GM18507 (cell line): Measurements from ENCODE around the gene SLC9A7.

Source experiments
- DNase-seq: peaks from one replicate; pipeline ENCODE4 v3.0.0; 2011; ENCODE audit warnings: low read depth; ENCODE audit not compliant: insufficient read length; ENCODE audit errors: extremely low spot score
- FAIRE-seq: peaks from 2 replicates; lab custom pipeline; 2011; peaks lifted over from hg19 to GRCh38; lab: Jason Lieb, UNC

The SLC9A7 gene

DNA sequence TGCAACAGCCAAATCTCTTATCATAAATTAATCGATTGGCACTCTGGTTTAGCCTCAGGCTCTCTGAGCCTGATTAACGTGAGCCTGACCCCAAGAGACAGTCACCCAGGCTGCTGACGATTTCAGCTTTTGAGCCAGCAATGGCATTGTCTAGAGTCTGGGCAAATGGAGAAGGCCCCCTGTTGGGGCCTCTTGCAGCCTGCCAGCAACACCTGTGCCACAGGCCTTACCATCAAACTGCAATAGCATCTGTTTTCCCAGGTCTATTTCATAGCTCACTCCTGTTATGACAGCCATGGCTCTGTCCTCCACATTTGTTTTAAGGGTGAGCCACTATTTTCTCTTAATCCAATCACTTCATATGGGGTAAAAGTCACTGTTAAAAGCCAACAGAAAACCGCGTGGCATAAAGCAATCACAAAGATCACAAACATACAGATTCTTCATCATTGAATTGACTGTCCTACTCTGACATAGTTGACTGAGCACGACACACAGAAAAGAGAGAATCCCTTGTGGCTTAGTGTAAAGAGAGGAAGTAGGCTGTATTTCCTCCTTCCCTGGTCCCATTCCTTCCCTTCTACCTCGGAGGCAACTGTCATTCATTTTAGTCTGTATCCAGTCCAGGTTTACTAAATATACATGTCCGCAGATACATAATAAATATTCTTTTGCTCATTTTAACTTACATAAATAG lies 47.8 kb downstream of the SLC9A7 start:
- peak; percentile 89 for FAIRE-seq
- no peak for DNase-seq

DNA sequence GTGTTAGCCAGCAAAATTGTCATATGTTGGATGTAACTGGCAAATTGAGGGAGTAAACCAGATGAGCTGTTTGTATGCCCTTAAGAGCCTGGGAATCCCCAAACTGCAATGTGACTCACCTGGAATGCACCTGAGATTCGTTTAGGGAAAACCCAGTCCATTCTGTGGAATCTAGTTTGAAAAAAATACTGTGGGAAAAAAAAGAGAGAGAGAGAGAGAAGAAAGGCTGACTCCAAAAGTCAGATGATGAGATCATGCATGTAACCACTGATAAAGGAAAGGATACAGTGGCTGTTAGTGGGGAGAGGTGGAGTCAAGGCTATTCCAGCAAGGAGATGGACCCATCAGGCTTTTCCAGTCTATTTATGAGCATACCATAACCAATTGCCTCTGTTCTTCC lies 48.5 kb downstream of the SLC9A7 start:
- FAIRE-seq (peak; percentile 77), DNase-seq (no peak)

DNA sequence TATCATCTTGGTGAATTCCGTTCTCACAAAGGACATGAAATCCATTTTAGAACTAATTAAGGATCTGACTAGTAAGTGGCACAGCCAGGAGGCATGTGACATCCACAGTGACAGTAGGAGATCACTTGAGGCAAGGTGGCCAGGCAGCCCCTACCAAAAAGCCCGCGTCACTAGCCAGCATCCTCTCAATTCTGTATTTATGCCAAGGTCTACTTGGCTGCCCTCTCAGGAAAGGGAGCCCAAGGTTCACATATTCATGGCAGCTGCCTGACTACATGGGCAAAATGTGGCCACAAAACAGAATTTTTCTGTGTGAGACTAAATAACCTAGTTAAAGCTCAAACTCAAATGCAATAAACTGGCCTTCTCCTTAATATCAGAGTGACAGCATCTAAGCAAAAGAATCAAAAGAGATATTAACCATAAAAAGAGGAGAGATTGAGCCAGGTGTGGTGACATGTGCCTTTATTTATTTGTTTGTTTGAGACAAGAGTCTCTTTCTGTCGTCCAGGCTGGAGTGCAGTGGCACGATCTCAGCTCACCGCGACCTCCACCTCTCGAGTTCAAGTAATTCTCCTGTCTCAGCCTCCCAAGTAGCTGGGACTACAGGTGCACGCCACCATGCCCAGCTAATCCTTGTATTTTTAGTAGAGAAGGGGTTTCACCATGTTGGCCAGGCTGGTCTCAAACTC lies 51.5 kb downstream of the SLC9A7 start:
- FAIRE-seq (no peak), DNase-seq (no peak)

DNA sequence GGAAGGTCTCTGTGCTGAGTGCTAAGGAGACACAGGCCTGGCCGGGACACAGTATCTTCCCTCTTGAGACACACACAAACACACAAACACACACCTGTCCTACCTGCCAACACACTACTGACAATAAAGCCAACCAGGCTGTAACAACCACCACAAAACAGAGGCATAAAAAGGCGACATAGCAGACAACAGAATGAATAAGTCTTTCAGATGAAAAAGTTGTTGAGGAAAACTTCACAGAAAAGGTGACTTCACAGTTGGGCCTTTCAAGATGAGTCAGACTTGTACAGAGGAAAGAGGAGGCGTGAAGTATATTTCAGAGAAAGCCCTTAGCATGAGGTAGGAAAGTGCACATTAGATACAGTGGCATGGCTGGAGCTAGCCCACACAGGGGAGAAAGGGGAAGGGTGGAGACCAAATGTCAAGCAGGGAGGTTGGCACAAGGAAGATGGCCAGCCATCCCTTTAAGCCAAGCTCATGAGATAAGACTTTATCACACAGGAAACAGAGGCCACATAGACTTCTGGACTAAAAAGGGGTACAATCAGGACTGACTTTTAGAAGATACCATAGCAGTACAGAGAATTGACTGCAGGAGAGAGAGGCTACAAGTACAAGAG lies 54.0 kb downstream of the SLC9A7 start:
- DNase-seq (peak; percentile 26), FAIRE-seq (peak; percentile 99)

DNA sequence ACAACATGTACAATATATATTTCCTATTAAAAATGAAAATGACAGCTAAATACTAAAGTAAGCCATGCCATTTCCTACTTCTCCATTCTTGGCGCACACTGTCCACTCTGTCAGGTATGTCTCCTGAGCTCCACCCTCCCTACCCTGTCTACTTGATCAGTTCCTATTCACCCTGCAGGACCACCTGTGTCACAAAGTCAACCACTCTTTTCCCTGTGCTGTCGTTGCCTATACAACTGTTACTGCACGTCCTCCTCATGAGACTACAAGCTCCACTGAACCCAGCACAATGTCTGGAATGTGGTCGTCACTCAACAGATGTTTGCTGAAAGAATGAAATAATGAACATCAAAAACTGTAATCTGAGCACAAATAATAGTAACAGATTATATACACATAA lies 54.9 kb downstream of the SLC9A7 start:
- peak; percentile 90 for FAIRE-seq

DNA sequence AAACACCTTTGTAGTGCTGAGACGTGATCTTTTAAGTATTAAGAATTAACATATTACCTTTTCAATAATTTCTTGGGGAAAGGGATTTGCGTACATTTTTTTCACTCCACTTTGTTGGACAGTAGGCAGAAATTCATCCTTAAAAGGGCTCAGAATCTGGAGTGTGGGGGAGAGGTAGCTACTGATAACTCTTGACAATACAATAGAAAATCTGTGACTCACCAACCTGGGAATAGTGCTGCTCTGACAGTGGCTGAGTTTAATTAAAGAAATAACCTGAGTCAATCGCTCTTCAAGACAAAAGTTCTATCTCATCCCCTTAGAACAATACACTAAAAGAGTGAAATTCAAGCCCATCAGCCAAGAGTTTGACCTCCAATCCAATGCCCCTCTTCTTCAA lies 60.2 kb downstream of the SLC9A7 start:
- DNase-seq (no peak), FAIRE-seq (no peak)

More for the DNA sequence above, 54.9 kb downstream of the SLC9A7 start:
- DNase-seq = no peak

DNA sequence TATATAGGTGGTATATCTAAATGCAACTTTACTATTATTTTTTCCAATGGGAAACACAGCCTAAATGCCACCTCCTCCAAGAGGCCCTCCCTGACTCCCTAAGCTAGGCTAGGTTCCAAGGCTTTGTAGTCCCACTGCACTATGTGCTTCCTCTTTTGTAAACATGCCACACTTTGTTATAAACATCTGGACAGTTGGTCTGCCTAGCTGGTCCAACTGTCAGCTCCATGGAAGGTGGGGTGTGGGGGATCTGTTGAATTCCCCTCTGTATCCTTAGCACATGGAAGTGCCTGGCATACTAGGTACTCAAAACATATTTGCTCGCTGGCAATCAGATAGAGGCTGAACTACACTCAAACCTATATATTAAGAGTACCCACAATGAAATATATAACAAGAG lies 63.4 kb downstream of the SLC9A7 start:
- no peak for DNase-seq
- FAIRE-seq = no peak

DNA sequence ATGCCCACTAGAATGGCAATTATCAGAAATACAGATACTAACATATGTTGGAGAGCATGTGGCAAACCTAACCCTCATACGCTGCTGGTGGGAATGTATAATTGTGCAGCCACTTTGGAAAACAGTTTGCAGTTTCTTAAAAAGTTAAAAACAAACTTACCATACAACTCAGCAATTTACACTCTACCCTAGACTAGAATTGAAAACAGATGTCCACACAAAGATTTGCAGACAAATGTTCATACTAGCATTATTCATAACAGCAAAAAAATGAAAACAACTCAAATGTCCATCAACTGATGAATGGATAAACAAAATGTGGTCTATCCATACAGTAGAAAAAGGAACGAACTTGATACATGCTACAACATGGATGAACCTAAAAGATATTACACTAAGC lies 64.4 kb downstream of the SLC9A7 start:
- DNase-seq = no peak
- FAIRE-seq = no peak

DNA sequence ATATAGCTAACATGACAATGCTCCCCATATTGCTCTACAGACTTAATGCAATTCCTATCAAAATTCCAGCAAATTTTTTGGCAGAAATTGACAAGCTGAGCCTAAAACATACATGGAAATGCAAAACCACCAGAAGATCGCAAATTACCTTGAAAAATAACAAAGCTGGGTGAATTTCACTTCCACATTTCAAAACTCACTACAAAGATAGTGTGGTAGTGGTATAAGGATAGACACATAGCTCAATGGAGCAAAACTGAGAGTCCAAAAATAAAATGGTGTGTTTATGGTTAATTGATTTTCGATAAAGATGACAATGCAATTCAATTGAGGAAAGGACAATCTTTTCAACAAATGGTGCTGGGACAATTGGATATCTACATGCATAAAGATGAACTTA lies 65.8 kb downstream of the SLC9A7 start:
- DNase-seq (no peak), FAIRE-seq (peak; percentile 94)

DNA sequence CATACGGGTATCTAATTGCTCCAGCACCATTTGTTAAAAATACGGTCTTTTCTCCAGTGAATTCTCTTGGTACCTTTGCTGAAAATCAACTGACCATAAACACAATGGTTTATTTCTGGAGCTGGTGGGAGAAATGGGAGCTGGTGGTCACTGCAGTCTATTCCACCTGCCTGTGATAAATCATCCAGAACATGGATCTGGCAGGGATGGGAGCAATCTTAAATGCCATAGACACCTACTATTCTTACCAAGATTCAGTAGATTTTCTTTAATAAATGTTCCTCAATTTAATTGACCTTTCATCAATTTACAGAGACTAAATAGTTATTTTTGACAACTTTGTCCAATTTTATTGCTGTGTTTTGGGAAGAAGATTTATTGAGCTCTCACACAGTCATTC lies 68.1 kb downstream of the SLC9A7 start:
- FAIRE-seq = peak; percentile 26
- DNase-seq = no peak

DNA sequence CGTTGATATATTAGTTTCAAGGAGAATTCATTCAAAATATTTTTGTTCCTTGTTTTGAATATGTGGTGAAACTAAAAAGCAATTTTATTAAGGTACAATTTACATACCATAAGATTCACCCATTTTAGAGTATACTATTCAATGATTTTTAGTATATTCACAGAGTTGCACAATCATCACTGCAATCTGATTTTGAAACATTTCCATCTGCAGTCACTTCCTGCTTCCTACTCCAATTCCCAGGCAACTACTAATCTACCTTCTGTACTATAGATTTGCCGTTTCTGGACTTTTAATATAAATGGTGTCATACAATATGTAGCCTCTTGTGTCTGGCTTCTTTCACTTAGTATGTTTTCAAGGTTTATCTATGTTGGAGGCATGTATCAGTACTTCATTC lies 71.3 kb downstream of the SLC9A7 start:
- no peak for DNase-seq
- FAIRE-seq = no peak

DNA sequence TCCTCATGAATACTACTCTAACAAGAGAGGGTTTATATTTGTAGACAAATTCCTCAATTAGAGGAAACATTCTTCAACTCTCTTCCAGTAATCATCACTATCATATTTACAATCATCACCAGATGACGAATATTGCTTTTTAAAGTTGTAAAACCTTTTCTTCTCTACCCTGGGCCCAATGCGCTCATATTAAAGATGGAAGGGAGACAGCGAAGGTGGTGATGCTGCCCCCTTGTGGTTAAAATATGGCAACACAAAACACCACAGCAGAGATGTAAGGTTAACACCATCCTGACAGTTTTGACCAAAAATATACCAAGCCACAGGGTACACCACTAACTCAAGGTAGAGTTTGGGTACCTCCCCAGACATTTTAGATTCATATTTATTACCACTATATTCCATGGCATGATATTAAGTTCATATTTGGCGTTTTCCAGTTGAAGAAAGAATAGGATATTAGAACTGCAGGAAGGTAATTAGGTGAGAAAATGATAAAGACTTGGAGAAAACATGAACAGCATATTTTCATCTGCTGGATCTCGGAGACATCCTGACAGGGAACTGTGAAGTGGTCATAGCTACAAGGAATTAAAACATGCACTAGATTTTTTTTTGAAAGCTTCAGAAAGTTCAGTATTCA lies 72.8 kb downstream of the SLC9A7 start:
- peak; percentile 74 for FAIRE-seq
- DNase-seq = no peak

DNA sequence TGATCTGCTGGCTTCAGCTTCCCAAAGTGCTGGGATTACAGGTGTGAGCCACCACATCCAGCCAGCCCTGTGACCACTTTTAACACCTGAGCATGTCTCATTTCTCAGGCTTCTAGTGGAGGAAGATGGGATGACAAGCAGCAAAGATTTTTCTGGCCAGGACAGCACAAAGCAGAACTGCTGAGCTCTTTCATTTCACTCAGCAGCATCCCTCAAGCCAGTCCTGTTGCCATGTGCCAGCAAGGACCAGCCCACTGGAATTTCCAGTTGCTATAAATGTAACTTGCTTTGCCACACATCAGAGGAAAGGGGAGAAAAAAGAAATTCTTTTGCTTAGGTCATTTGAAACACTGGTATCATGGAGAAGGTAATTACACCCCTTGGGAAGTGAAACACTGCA lies 75.9 kb downstream of the SLC9A7 start:
- DNase-seq (no peak), FAIRE-seq (peak; percentile 41)

DNA sequence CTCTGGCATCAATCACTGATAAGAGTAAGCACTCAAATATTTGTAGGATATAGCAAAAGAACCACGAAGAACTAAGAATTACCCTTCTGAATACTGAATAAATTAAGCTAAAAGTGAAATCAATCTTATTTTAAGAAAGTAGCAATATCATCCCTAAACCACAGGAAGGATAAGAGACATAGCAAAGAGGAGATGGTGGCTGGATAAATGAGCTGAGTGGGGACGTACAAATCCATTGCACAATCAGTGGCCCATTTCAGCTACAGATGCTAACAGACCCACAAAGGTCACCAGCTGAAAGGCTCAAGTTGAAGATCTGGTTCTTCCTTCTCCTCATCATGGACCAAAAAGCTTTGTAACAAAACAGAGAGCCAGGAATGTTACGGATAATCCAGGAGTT lies 77.1 kb downstream of the SLC9A7 start:
- no peak for DNase-seq
- FAIRE-seq = no peak

DNA sequence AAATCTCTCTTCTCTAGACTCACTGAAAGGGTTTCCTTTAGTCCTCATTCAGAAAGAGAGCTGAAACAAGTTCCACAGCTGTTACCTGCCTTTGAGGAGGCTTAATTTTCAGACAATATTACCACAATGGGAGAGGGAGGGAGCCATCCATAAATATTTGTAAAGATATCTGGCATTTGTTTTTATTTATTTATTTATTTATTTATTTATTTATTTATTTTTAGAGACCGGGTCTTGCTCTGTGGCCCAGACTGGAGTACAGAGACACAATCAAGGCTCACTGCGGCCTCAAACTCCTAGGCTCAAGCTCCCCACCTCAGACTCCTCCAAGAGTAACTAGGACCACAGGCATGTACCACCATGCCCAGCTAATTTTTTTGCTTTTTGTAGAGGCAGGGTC lies 80.7 kb downstream of the SLC9A7 start:
- FAIRE-seq = no peak

DNA sequence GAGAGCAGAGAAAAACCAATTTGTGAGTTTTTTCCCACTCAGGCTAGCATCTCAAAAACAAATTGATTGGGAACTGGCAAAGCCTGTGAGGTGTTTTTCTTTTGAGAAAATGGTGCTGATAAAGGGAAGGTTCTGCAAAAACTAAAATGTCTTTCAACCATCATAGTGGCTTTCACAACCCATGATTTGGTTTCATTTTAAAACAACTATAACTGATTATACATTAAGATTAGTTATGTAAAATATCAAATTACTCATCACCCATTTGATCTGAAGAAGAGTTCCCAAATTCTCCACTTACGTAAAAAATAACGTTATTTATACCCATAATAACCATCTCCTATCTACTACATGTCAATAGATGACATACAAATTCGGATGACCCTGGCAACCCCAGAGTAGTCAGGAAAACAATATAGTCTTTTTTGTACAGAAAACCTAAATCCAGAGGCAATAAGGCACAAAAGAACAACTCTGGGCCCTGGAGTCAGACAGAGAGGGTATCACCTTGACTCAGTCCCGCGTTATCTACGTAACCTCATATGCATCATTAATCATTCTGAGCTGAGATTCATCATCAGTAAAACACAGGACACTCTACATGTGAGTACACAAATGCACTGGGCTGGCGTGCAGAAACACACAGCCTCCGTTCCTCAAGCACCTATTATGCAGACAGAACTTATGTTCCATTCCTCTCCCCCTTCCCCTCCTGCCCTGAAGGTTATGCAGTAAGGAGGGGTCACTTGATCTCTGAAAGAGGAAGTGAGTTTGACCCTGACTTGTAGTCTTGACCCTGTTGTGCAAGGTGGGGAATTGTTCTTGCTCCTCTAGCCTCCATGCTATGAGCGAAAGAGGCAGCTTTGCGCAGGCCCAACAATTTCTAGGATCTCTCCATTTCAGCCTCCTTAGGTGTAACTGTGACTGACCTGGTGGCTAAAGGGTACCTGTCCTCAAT lies 82.2 kb downstream of the SLC9A7 start:
- DNase-seq = no peak
- FAIRE-seq = peak; percentile 66

More for the DNA sequence above, 80.7 kb downstream of the SLC9A7 start:
- DNase-seq = no peak

DNA sequence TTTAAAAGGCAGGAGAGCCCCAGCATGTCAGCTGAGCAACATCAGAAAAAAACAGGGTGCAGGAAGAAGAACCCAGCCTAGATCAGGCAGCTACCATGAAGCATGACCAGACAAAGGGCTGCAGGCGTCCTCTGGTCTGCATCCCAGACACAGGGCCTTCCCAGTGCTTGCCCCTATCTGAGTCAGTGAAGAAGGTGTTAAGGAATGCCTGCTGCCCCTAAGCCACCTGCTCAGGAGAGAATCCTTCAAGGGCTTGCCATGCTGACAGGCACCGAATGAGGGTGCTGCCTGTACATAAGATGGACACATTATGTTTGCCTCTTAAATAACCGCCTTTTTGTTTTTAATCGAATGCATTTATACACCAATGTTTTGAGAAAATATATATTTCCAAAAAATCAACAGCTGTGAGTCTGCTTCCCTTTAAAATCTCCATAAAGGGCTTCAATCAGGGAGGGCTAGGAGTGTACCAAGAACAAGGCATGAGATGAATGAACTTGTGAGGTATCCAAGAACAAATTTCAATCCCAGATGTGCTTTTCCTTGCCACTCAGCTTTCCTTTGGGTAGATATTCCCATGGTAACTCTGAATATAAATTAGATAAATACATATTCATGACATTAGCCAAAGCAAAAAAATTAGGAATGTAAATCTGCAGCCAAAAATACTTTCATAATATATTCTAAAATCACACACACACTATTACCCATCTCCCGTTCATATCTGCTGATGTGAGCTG lies 85.1 kb downstream of the SLC9A7 start:
- DNase-seq (no peak), FAIRE-seq (peak; percentile 38)

DNA sequence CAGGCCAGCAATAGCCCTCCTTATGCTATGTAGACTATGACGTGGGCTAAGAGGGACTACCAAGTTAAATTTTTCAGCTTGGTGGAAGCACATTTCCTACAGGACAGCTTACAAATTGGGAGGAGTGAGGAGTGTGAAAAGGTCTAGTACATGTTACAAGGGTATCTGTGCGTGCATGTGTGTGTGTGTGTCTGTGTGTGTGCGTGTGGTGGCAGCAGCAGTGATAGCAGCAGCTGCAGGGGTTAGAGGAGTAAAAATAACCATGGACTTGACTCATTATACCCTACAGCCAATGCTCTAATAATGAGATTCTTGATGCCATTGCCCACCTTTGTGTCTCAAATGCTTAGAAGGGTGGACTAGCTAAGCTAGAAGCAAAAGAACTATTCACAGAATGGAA lies 88.6 kb downstream of the SLC9A7 start:
- DNase-seq = no peak
- no peak for FAIRE-seq

DNA sequence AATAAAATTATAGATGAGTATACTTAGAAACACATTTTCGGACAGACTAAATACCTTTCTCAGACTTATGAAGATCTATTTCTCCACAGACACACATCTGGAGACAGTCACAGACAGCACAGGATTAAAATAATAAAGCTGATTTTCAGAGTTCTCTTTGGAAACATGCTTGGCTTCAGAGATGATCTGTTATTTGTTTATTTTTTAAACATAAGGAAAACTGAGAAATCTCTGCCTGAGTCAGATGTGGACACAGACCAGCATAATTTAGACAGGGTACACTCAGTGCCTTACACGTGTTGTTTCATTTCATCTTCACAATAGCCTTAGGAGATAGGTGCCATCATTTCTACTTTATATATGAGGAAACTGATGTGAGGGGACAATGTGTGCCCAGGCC lies 92.1 kb downstream of the SLC9A7 start:
- no peak for FAIRE-seq
- DNase-seq = no peak
